ENCODE data around the gene MEGF6. TPM values are rescaled to one million over a fixed set of nuclear protein-coding genes. Genes with fewer than 3 reads are reported as not detected.
"Not testable (repeated sequence)": the region's sequence is repeated elsewhere in the genome, so short reads cannot be mapped to it uniquely, and the experiment has no call there.

MEGF6 gene
- total RNA-seq, 1 donor, result 102 TPM

DNA sequence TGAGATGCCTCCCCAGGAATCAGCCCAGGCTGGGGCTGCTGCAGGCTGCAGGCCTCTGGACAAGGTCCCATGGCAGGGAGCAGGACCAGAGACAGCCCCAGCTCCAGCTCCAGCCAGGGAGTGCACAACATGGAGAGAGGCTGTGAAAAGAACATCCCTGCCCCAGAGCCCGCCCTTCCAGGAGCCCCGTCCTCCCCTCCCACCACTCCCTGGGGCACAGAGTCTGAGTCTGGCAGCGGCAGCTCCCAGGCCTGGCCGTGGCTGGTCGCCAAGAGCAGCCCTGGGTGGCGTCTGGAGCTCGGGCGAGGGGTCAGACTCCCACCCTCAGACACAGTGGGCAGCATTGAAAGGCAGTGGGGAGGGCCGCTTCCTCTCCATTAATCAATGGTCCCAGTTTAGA, 37.8 kb downstream of the MEGF6 start:
- DNase-seq (ENCODE audit: low read depth), result no peak
- TF ChIP-seq, protein P1, sequence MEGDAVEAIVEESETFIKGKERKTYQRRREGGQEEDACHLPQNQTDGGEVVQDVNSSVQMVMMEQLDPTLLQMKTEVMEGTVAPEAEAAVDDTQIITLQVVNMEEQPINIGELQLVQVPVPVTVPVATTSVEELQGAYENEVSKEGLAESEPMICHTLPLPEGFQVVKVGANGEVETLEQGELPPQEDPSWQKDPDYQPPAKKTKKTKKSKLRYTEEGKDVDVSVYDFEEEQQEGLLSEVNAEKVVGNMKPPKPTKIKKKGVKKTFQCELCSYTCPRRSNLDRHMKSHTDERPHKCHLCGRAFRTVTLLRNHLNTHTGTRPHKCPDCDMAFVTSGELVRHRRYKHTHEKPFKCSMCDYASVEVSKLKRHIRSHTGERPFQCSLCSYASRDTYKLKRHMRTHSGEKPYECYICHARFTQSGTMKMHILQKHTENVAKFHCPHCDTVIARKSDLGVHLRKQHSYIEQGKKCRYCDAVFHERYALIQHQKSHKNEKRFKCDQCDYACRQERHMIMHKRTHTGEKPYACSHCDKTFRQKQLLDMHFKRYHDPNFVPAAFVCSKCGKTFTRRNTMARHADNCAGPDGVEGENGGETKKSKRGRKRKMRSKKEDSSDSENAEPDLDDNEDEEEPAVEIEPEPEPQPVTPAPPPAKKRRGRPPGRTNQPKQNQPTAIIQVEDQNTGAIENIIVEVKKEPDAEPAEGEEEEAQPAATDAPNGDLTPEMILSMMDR (IDR thresholded peaks at IDR 0.05; ENCODE audit: insufficient read depth, low read length), result no peak
- no peak overlapping the region for H3K4me3 ChIP-seq (ENCODE audit: low read depth, low read length)

DNA sequence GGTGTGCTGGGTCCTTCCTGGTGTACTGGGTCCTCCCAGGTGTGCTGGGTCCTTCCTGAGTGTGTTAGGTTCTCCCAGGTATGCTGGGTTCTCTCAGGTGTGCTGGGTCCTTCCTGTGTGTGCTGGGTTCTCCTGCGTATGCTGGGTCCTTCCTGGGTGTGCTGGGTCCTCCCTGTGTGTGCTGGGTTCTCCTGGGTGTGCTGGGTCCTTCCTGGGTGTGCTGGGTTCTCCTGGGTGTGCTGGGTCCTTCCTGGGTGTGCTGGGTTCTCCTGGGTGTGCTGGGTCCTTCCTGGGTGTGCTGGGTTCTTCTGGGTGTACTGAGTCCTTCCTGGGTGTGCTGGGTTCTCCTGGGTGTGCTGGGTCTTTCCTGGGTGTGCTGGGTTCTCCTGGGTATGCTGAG, 38.7 kb downstream of the MEGF6 start:
- not testable (repeated sequence) for H3K4me3 ChIP-seq (ENCODE audit: low read depth, low read length); DNase-seq (ENCODE audit: low read depth)

DNA sequence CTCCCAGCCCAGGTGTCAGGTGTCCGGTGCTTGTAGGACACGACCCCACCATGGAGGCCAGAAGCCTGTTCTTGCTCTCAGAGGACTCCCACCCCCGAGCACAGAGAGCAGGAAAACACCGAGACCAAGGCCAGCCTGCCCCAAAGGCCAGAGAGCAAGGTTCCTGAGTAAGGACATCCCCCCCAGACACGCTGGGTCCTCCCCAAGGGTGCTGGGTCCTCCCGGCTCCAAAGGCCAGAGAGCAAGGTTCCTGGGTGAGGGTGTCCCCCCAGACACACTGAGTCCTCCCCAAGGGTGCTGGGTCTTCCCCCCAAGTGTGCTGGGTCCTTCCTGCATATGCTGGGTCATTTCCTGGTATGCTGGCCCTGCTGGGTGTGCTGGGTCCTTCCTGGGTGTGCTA, 40.0 kb downstream of the MEGF6 start:
- TF ChIP-seq, protein P1 (IDR thresholded peaks at IDR 0.05; ENCODE audit: insufficient read depth, low read length), result no peak
- H3K4me3 ChIP-seq (ENCODE audit: low read depth, low read length), result no peak overlapping the region
- DNase-seq (ENCODE audit: low read depth), result no peak

DNA sequence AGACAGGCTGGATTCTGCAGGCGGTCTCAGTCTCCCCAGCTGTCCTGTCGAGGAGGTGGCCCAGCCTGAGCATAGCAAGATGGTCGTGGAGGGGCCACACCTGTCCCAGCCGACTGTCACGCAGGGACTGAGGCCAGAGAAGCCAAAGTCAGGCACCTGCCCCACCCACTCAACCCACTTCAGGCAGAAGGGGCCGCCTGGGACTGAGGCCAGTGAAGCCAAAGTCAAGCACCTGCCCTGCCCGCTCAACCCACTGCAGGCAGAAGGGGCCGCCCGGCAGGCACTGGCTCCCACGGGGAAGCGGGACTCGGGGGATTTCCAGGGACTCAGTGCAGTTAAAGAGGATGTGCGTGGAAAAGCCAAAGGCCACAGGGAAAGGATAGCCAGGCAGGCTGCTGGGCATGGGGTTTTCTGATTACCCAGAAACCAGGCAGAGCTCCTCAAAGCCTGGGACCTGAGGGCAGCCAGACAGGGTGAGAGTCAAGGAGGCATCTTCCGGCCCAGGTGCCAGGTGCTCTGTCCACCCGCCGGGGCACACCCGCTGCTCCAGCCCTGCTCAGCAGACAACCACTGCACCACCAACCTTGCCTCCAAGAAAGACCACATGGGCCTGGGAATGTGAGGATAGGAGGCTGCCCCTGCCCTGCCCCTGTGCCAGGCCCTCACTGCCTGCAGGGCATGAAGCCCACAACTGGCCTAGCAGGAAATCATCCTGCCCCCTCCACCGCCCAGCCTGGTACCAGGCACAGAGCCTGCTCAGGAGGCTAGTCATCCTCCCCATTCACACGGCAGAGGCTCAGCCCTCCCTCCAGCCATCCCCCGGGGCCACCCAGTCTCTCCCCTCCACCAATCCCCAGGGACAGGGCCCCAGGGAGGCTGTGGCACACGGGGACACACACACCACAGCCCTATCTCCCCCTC, 41.0 kb downstream of the MEGF6 start:
- DNase-seq (ENCODE audit: low read depth), result no peak
- H3K4me3 ChIP-seq (ENCODE audit: low read depth, low read length), result no peak overlapping the region
- TF ChIP-seq, protein P1 (IDR thresholded peaks at IDR 0.05; ENCODE audit: insufficient read depth, low read length), result no peak

DNA sequence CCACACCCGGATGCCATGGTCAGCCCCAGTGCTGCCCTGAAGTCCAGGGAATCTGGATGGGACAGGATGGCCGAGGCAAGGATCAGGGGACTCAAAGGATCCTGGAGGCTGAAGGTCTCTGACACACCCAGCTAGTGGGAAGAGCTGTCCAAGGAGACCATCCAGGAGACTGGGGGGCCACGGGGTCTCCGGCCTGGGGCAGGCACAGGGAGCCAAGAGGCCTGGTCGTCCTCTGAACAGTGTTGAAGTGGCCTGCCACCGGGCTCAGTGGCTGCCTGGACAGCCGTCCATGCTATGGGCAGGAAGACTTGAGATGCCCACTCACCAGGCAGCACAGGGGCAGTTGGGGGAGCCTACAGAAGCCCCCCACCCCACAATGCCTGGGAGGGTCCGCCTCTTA, 41.9 kb downstream of the MEGF6 start:
- DNase-seq (ENCODE audit: low read depth), result no peak
- TF ChIP-seq, protein P1 (IDR thresholded peaks at IDR 0.05; ENCODE audit: insufficient read depth, low read length), result no peak
- no peak overlapping the region for H3K4me3 ChIP-seq (ENCODE audit: low read depth, low read length)

DNA sequence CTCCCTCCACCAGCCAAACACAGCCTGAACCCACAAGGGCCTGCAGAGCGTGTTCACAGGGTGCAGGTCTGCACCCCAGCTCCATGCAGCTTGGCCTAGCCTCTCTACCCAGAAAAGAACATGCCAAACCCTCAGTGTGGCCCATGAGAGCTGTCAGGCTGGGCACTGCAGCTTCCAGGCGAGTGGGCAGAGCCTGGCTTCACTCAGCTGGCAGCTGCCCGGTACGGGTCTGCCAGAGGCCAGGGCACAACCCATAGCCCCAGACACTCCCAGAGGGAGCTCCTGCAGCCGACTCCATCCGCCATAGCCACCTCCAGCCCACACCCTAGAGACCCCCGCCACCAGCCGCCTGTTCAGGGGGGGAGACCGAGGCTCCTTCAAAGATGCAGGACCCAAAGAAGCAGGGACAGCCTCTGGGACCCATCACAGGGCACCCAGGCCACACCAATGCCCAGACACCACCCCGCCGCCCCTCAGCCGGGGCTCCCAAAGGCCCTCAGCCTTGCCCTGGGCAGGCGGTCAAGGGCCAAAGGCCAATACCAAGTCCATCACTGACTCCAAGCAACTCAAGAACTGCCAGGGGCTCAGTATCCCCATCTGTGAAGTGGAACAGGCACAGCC, 42.4 kb downstream of the MEGF6 start:
- H3K4me3 ChIP-seq (ENCODE audit: low read depth, low read length), result no peak overlapping the region
- DNase-seq (ENCODE audit: low read depth), result no peak
- TF ChIP-seq, protein P1 (IDR thresholded peaks at IDR 0.05; ENCODE audit: insufficient read depth, low read length), result no peak
